NCI-H2029 treated with DMSO at 0.1 percent for 48 hours (cell line): Measurements from ENCODE around the gene MYO9A.

Experiments
- DNase-seq: peaks from one replicate; lab custom pipeline; 2025; lab: John Stamatoyannopoulos, UW

Gene MYO9A

DNA sequence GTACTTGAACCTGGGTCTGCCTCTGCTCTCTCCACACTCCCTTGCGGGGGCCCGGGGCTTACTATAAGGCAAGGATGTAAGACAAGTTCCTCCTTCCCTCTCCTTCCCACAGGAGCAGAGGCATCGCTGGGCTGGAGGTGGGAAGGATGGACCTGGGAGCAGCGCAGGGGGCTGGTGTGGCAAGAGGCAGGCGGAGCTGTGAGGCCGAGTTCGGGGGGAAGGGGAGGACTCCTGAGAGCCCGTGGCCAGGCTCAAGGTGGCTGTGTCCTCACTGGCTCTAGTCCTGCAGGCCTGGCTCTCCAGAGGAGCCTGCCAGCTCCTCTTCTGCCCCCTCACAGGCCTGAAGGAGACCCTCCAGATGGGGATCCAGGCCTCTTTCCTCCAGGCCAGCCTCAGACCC, 308.6 kb downstream of the MYO9A start:
- no peak for DNase-seq

DNA sequence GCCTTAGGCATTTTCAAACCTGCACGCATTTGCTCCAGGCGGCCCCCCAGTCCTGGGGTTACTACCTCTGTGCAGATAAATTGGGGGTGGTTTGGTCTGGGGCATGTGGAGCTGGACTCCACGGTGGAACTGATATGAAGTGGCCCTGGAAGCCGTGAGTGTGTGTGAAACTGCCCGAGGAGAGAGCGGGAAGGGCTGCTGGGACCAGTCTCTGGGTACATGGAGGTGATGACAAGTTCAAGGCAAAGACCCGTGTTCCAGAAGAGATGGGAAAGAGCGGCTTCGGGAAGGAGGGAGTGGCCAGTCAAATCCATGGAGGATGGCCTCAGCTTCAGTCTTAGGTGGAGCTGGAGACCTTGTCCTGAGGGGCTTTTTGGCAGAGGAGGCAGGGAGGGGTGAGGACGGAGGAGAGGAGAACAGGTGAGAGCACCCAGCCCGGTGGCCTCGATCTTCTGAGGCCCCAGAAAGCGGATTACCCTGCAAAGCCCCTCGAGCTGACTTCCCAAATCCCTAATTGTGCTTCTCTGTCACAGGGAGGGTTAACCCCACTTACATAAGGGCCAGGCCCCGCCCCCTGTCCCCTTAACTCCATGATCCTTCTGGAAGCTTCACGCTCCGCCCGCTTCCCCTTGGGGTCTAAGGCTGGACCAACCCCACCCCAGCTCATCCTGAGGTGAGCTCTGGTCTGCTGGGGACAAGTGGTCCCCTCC, 309.5 kb downstream of the MYO9A start:
- no peak for DNase-seq

DNA sequence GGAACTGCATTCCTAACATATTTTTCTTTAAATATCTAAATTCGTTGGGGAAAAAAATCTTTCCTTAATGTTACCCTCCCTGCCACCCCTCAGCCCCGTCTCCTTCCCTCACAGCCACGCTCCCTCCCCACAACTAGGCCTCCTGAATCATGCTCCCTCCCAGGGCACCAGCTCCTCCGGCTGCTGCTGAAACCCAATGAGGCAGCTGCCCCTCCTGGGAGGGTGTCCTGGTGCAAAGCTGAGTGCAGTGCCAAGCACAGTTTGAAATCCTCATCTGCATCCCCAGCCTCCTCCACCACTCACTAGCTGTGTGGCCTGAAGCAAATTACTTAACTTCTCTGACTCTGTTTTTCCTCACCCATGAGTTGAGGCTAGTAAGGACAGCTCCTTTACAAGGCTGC, 310.3 kb downstream of the MYO9A start:
- no peak for DNase-seq

DNA sequence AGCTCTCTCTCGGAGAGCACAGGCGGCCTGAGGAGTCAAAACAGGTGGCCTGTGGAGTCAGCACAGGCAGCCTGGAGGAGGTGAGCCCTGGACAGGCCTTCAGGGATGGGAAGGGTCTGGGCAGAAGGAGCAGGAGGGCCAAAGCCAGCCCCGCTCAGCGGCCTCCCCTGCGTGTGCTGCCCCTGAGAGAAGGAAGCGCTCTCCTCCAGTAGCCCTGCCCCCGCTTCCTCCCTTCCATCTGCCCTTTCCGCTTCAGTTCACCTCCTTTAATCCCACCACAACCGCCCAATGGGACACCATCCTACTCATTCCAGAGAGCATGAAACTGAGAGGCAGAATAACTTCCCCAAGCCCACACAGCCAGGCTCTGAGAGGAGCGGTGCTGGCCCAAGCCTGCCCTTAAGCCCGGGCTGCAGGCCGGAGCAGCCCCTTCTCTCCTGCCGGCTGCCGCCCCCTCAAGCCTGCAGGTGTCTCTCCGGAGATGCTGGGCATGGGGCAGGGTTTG, 310.8 kb downstream of the MYO9A start:
- no peak for DNase-seq

DNA sequence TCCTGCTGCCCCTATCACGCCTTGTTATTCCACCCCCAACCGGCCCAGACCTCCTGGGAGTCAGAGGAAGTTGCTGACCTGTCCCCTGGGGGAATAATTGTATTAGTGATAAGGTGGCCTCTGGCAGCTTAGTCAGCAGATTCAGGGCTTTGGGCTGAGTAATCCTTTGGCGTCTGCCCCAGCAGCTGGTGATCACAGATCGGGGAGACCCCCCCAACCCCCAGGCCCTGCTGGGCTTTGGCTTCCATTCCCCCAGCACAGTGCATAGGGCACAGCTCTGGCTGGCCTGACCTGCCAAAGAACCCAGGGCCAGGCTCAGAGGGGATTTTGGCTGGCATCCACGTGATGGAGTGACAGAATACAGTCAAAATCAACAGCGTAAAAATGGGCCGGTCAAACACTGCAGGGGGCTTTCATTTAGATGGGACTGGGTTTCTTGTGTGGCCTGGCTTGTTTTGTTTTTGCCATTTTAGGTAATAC, 311.5 kb downstream of the MYO9A start:
- no peak for DNase-seq

DNA sequence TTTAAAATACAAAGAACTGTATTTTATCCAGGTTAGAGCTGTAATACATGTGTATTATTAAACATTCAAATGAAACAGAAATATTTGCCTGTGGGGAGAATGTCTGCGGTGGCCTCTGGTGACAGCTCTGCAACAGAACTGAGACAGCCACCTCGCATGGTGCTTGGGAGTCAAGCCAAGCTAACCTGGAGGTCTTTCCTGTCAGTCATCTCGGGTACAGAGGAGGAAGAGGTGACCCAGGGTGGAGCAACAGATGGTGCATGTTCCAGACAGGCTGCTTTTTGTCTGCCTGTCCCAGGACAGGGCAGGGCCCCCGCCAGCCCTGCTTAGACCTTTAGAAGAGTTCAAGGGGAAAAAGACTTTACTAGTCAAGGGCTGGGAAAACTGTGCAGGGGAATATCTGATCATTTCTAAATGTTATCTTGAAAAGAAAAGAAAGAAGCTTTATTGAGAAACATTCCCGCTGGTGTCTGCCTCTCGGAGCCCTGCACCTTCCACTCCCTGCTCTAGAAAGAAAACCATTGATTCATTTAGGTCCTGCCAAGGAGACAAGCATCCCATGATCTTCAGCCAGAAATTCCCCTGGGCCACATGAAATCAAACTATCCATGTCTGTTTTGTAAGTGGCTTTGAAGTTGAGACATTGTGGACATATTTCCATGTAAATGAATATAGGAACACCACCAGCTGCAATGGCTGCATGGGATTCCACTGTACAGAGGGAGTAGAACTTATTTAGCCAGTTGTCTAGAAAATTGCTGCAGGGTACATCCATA, 313.1 kb downstream of the MYO9A start:
- DNase-seq = no peak

DNA sequence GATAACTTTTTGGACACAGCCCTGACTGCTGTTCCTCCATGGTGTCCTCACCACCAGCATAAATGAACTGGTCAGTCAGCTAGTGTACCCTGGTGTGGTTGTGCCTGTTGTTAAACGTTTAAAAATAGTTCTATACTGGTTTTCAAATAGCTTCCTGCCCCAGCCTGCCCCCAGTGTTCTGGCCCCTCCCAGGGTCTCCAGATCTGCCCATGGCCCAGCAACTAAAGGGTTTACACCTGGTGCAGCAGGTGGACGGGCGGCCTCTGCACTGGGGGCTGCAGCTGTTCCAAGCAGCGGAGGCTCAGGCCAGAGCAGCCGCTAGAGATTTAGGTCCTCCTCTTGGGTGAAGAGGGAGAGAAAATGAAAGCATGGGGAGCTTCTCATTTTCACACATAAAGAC, 313.7 kb downstream of the MYO9A start:
- no peak for DNase-seq

DNA sequence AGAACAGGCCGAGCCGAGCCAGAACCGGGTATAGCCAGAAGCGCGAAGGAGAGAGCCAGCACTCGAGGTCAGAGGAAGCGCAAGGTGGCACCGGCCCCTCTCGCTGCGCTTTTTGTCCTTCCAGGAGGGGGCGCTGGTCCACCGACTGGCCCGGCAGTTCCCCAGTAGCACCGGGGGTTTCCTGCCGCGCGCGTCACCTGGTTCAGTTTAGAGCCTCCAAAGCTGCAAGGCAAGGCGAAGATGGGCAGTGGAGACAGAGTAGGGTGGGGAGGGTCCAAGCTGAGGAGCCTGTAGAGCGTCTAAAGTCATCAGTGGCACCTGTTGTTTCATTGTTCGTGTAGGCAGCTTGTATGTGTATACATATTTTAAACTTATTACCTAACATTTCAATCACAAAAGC, 315.2 kb downstream of the MYO9A start:
- DNase-seq = no peak

DNA sequence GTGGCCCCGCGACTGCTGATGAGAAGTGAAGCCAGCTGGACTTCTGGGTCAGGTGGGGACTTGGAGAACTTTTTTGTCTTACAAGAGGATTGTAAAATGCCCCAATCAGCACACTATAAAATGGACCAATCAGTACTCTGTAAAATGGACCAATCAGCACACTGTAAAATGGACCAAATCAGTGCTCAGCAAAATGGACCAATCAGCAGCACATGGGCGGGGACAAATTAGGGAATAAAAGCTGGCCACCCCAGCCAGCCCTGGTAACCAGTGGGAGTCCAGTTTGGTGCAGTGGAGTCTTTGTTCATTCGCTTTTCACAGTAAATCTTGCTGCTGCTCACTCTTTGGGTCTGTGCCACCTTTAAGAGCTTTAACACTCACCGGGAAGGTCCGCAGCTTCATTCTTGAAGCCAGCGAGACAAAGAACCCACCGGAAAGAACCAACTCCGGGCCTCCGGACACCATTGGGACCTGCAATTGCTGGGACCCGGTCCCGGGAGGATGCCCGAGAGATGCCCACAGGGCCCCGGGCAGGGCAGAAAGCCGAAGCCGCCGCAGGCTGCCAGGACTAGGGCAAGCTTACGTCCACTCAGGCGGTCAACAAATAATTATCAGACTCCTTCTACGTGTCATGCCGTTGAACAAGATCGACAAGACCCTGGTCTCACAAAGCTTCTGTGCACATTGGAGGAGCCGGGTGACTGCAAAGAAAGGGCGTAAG, 315.9 kb downstream of the MYO9A start:
- no peak for DNase-seq

DNA sequence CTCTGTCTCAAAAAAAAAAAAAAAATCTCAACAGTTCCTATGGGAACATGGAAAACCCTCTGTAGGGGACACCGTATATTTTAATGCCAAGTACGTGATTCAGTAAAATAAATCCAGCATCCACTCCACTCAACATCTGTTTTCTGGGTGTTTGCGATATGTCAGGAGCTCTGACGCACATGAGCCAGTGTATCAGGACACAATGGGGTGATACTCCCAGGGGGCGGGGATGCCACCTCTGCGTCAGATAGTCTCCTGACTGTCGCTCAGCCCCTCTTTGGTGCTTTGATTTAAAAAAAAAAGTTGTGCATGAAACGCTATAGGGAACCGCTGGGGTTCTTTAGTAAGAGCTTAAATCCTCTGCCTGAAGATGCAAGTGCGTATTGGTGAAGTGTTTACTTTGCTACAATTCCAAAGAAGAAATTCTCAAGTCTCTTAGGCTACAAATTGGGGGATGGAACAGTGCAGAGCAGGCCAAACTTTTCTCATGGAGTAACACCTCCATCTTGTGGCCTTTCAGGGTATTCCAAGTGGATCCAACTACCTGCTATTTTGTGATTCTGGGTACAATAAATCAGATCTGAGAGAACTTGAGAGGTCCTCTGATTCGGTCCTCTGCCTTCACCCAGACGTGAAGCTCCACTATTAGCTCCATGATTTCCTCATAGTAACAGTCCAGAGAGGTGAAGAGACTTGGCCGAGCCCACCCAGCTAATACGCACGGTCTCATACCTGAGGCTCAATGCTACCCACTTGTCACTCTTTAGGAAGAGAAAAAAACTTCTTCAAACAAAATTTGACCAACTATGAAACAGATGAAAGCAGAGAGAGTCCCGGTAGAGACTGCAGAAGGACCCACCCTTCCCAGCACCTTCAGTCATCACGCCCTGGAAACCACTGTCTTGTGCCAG, 316.9 kb downstream of the MYO9A start:
- no peak for DNase-seq

DNA sequence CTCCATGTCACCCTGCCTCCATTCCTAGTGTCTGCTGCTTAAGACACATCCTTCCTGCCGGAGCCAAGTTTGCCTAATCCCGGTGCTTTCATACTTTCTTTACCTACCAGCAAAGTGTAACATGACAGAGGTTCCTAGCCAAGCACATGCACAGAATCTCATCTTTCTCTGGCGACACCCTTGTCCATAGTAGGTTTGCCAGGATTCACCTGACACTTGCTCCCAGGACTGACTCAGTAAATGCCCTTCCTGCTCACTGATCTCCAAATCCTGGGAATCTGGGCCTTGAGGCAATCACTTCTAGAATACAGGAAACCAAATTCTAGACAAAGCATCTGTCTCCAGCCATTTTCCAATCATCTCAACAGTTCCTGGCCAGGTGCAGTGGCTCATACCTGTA, 317.8 kb downstream of the MYO9A start:
- no peak for DNase-seq

DNA sequence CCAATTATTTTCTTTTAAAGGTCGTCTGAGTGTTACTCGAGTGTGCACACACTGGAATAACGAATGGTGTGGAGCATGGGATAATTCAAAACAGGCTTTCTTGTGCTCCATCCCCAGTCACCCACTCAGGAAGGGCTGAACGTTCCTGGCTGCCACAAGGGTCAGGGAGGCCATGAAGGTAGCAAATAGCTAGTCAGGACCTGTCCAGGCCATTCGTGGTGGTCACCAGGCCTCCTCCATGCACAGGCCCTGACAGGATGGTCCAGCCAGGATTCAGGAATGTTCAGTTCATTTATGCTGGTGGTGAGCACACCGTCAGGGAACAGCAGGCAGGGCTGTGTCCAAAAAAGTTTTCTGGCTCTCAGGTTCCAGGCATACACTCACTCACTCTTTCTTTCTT, 319.3 kb downstream of the MYO9A start:
- no peak for DNase-seq

DNA sequence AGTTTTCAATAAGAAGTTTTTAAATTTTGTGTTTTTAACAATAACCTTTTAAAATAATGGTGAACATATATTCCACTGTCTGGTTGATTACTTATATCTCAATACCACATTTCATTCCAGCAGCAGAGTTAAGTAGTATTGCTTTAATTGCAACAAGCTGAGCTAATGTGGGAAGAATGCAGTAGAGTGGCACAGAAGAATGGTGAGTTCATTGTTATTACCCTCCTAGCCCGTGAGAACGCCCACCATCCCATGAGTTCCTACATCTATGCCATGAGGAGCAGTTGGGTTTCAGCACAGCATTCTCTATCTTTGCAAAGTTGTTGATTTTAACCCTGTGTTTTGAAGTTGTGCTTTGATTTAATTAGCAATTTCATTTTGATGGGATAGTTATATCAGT, 325.4 kb downstream of the MYO9A start:
- no peak for DNase-seq

DNA sequence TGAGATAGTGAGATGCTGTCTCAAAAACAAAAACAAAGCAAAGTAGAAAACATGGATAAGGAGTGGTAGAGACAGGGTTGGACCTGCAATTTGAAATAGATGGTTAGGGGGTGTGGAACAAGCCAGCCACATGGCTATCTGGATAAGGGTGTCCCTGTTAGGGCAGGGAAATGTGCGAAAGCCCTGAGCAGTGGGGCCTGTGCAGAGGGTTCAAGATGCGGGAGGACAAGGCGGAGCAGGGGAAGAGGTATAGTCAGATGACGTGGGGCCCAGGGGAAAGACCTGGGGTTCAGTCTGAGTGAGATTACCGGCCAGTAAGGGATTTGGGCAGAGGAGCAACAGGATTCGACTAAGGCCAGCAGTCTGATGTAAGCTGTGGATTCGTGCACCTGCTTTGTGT, 326.0 kb downstream of the MYO9A start:
- no peak for DNase-seq

DNA sequence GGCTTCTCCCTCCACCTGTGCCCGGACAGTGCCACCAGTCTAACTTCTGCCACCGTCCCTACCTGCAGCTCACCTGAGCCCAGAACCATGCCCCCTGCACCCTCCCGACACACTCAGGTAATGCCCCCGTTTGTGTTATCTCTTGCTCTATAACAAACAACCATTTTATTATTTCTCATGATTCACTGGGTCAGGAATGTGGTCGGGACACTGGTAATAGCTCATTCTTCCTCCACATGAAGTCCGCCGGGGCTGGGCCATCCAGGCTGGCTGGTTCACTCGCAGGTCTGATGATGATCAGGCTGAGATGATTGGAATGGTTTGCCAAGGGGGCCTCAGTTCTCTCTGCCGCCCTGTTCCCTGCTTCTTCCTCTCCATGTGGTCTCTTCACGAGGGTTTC, 327.9 kb downstream of the MYO9A start:
- DNase-seq = no peak

DNA sequence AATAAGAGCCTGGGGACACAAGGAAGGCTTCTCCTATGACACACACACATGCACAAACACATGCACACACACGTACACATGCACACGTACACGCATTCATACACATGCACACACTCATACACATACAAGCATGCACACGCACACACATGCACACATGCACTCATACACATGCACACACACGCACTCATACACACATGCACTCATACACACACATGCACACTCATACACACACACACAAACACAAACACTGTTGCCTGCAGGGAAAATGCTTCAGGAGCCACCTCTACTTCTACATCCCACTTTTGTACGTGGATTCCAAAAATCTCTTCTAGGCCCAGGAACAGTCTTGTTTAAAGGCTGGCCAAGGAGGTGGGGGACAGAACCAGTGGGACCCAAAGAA, 328.3 kb downstream of the MYO9A start:
- DNase-seq = no peak

DNA sequence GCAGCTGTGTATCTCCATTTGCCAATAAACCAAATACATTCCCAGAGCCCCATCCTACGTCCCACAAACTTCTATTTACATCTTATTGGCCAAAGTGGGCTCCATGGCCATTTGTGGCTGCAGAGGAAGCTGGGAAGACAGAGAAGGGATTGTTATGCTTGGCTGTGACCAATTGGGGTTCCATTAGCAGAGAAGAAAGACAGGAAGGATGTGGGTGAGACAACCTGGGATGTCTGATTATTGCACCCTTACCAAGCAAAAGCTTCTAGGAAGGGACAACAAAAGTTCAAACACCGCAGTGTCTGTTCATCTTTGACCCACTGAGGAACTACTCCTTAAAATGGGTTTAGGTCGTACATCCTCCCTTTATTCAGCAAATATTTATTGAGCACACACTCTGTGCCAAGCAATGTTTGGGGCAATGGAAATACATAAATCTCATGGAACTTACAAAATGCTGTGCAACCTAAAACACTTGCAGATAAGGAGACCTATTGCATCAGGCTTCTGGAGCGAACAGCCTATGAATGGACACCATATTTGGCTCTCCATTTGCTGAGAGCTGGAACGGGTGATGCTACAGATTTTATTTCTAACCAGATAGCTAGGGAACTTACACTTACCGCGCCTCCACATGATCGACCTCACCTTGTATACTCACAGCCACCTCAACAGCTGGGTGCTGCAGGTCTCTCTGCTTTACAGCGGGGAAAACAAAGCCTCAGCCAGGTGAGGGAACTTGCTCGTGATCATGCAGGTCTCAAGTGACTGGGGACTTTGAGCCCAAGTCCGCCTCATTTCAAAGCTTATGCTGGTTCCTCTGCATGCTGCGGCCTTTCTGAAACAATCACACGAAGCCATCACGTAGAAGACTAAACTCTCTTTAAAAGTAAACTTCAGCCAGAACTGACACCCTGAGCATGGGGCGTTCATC, 329.0 kb downstream of the MYO9A start:
- no peak for DNase-seq

DNA sequence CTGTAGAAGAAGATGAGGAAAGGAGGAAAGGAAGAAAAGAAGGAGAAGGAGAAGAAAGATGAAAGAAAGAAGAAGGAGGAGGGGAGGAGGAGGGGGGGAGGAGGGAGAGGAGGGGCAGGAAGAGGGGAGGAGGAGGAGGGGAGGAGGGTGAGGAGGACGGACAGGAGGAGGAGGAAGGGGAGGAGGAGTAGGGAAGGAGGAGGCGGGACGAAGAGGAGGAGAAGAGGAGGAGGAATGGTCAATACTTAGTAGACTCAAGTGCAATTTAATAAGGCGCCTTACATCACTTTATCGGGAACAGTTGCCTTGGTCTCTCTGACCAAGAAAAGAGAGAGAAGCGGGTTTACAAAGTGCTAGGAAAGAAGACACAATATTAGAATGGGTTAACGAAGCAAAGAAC, 331.3 kb downstream of the MYO9A start:
- no peak for DNase-seq

DNA sequence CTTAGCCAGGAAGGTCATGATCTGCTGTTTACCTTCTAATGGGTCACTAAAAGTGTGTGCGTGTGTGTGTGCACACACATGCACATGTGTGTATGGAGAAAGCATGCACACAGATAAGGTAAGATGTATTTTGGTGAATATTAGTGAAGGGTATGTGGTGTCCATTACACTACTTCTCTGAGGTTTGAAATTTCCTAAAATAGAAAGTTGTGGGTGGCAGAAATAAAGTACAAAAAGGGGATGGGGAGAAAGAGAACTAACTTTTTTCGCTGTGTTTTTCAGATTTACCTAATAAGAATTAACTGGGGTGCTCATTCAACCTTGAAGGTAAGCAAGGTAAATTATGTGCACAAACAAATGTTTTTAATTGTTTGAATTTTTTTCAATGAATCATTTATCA, 332.0 kb downstream of the MYO9A start:
- no peak for DNase-seq

DNA sequence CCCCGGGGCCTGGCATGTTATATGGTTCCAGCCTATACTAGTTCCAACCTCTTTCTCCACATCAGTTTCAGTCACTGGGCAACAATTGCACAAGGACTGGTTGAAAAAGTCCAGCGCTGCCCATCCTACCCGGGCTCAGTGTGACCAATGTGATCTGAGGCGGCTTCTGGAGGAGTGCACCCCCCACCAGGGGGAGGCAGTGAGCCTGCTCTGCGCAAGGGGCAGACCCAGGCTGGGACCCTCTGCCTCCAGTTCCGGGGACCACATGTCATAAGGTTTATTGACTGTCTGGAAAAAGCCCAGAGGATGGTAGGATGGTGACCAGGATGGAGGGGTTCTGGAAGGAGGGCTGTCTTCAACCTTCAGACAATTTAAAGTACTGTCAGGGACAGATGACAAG, 333.2 kb downstream of the MYO9A start:
- DNase-seq = no peak
